Measurements from ENCODE around the gene TMC7.
"Not testable (repeated sequence)": the region's sequence is repeated elsewhere in the genome, so short reads cannot be mapped to it uniquely, and the experiment has no call there.

The TMC7 gene

GRCh38 chr16:18948372-18949020 is 35.2 kb upstream of the TMC7 start:
- no peak overlapping the region for H3K27ac ChIP-seq
- H3K4me3 ChIP-seq: no peak overlapping the region
- no peak for DNase-seq (ENCODE audit: low read depth, low spot score)
- no peak for TF ChIP-seq FOXP2 (optimal IDR thresholded peaks at IDR 0.05; ENCODE audit: control extremely low read depth, extremely low read length, insufficient read depth)
- H3K9me3 ChIP-seq (ENCODE audit: low read depth, low read length): no peaks in the 10 kb centered on the region
- H3K36me3 ChIP-seq (ENCODE audit: insufficient read depth, low read length): no peaks in the 10 kb centered on the region
- H3K9ac ChIP-seq (ENCODE audit: insufficient read length): no peak overlapping the region

DNA sequence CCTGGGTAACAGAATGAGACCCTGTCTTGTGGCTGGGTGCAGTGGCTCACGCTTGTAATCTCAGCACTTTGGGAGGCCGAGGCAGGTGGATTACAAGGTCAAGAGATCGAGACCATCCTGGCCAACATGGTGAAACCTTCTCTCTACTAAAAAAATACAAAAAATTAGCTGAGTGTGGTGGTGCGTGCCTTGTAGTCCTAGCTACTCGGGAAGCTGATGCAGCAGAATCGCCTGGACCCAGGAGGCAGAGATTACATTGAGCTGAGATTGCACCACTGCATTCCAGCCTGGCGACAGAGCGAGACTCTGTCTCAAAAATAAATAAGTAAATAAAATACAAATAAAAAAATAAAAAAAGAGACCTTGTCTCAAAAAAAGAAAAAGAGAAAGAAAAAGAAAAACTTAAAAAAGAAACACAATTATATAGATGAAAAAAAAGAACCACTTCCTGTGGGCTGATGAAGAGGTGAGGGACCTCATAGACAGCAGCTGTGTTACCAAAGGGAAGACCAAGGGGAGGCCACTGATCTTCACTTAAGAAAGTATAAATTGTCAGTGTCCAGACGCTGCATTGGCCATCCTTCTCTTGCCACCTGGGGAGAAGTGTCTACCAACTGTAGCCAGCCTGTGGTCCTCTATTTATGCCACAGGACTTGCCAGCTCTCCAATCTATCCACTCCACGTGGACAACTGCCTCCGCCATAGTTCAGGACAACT is 33.1 kb upstream of the TMC7 start:
- Histone ChIP-seq H3K4me3 (no peak overlapping the region), H3K9ac (ENCODE audit: insufficient read length) (no peak overlapping the region), H3K36me3 (ENCODE audit: insufficient read depth, low read length) (no peaks in the 10 kb centered on the region), H3K27ac (no peak overlapping the region), H3K9me3 (ENCODE audit: low read depth, low read length) (no peaks in the 10 kb centered on the region)
- DNase-seq (ENCODE audit: low read depth, low spot score): no peak
- TF ChIP-seq EZH2 (IDR thresholded peaks at IDR 0.05) (no peak), FOXP2 (optimal IDR thresholded peaks at IDR 0.05; ENCODE audit: control extremely low read depth, extremely low read length, insufficient read depth) (no peak), POLR2AphosphoS5 (IDR thresholded peaks at IDR 0.05; ENCODE audit: borderline replicate concordance, low read depth, low read length) (no peak)

- Histone ChIP-seq H3K27ac (0 out of 2 replicates have a peak overlapping the region, but pooled peaks have one; percentile 28), H3K9ac (ENCODE audit: insufficient read length) (no peak overlapping the region), H3K4me3 (no peak overlapping the region), H3K9me3 (ENCODE audit: low read depth, low read length) (no peaks in the 10 kb centered on the region), H3K36me3 (ENCODE audit: insufficient read depth, low read length) (no peaks in the 10 kb centered on the region)
- TF ChIP-seq FOXP2 (optimal IDR thresholded peaks at IDR 0.05; ENCODE audit: control extremely low read depth, extremely low read length, insufficient read depth): no peak
- no peak for TF ChIP-seq POLR2AphosphoS5 (IDR thresholded peaks at IDR 0.05; ENCODE audit: borderline replicate concordance, low read depth, low read length)
- TF ChIP-seq EZH2 (IDR thresholded peaks at IDR 0.05): no peak
- no peak for DNase-seq (ENCODE audit: low read depth, low spot score)
These were observed 30.2 kb upstream of the TMC7 start for GRCh38 chr16:18953547-18953946.

GRCh38 chr16:18955874-18956580 is 27.7 kb upstream of the TMC7 start:
- not testable (repeated sequence) for H3K9me3 ChIP-seq (ENCODE audit: low read depth, low read length); H3K27ac ChIP-seq; H3K36me3 ChIP-seq (ENCODE audit: insufficient read depth, low read length); H3K9ac ChIP-seq (ENCODE audit: insufficient read length); DNase-seq (ENCODE audit: low read depth, low spot score); H3K4me3 ChIP-seq

DNA sequence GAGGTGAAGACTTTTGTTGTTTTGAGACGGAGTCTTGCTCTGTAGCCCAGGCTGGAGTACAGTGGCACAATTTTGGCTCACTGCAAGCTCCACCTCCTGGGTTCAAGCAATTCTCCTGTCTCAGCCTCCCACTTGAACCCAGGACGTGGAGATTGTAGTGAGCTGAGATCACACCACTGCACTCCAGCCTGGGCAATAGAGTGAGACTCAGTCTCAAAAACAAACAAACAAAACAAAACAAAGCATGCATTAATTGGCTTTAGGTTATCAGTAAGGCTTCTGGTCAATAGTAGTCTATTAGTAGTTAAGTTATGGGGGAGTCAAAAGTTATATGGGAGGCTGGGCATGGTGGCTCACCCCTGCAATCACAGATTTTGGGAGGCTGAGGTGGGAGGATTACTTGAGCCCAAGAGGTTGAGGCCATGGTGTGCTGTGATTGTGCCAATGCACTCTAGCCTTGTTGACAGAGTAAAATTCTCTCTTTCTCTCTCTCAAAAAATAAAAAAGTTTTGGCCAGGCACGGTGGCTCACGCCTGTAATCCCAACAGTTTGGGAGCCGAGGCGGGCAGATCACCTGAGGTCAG is 27.0 kb upstream of the TMC7 start:
- DNase-seq (ENCODE audit: low read depth, low spot score); H3K27ac ChIP-seq; H3K9ac ChIP-seq (ENCODE audit: insufficient read length); H3K36me3 ChIP-seq (ENCODE audit: insufficient read depth, low read length); H3K4me3 ChIP-seq; H3K9me3 ChIP-seq (ENCODE audit: low read depth, low read length): not testable (repeated sequence)

DNA sequence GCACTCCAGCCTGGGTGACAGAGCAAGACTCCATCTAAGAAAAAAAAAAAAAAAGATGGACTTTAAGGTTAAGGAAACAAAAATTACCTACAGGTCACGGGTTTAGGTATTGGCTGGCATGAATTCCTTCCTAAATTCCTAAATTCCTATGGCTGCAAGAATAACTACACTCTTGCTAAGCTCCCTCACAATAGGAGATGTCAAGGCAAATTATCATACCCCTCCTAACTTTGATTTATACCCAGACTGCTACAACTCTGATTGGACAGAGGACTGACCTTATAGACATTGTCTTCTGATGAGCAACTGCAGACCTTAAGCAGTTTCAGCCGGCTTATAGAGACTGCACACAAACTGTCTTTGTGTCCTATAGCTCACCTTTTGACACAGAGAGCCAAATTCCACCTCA is 25.1 kb upstream of the TMC7 start:
- no peak for TF ChIP-seq POLR2AphosphoS5 (IDR thresholded peaks at IDR 0.05; ENCODE audit: borderline replicate concordance, low read depth, low read length)
- TF ChIP-seq EZH2 (IDR thresholded peaks at IDR 0.05): no peak
- no peak for TF ChIP-seq FOXP2 (optimal IDR thresholded peaks at IDR 0.05; ENCODE audit: control extremely low read depth, extremely low read length, insufficient read depth)
- no peaks in the 10 kb centered on the region for H3K9me3 ChIP-seq (ENCODE audit: low read depth, low read length)

GRCh38 chr16:18959031-18959505 is 24.7 kb upstream of the TMC7 start:
- Histone ChIP-seq H3K27ac (peak overlapping the region; percentile 74), H3K36me3 (ENCODE audit: insufficient read depth, low read length) (no peaks in the 10 kb centered on the region), H3K9me3 (ENCODE audit: low read depth, low read length) (no peaks in the 10 kb centered on the region), H3K4me3 (peak overlapping the region; percentile 39; the same call in 1 of the 2 replicates), H3K9ac (ENCODE audit: insufficient read length) (peak overlapping the region; percentile 4)
- DNase-seq (ENCODE audit: low read depth, low spot score): peak; percentile 52
- TF ChIP-seq FOXP2 (optimal IDR thresholded peaks at IDR 0.05; ENCODE audit: control extremely low read depth, extremely low read length, insufficient read depth): no peak
- no peak for TF ChIP-seq EZH2 (IDR thresholded peaks at IDR 0.05)
- no peak for TF ChIP-seq POLR2AphosphoS5 (IDR thresholded peaks at IDR 0.05; ENCODE audit: borderline replicate concordance, low read depth, low read length)

More for the DNA sequence above, 25.1 kb upstream of the TMC7 start:
- 0 out of 2 replicates have a peak overlapping the region, but pooled peaks have one; percentile 31 for H3K27ac ChIP-seq
- no peaks in the 10 kb centered on the region for H3K36me3 ChIP-seq (ENCODE audit: insufficient read depth, low read length)
- peak overlapping the region; percentile 39; the same call in 1 of the 2 replicates for H3K4me3 ChIP-seq
- H3K9ac ChIP-seq (ENCODE audit: insufficient read length): no peak overlapping the region
- no peak for DNase-seq (ENCODE audit: low read depth, low spot score)

DNA sequence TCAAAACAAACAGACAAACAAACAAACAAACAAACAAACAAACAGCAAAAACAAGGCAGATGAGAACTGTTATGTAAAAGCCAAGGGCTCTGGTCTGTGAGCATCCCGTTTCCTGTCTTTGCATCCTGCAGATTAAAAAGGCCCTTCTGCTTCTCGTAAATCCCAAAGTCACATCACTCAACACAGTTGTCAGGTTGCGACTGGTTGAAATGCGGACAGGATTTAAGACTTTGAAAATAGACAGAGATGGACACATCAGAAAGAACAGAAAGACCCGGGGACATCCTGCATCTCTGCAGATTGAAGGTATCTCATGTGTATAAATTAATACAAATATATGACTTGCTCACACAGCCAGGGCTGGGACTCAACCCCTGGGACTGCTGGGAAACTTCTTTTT is 18.2 kb upstream of the TMC7 start:
- TF ChIP-seq EZH2 (IDR thresholded peaks at IDR 0.05) (no peak), FOXP2 (optimal IDR thresholded peaks at IDR 0.05; ENCODE audit: control extremely low read depth, extremely low read length, insufficient read depth) (no peak), POLR2AphosphoS5 (IDR thresholded peaks at IDR 0.05; ENCODE audit: borderline replicate concordance, low read depth, low read length) (no peak)
- H3K9me3 ChIP-seq (ENCODE audit: low read depth, low read length): no peaks in the 10 kb centered on the region
- H3K36me3 ChIP-seq (ENCODE audit: insufficient read depth, low read length): no peaks in the 10 kb centered on the region
- DNase-seq (ENCODE audit: low read depth, low spot score): no peak
- H3K4me3 ChIP-seq: no peak overlapping the region
- no peak overlapping the region for H3K9ac ChIP-seq (ENCODE audit: insufficient read length)
- no peak overlapping the region for H3K27ac ChIP-seq

Measured in SK-N-MC (cell line).